Smooth muscle cell (in vitro differentiated cells): Measurements from ENCODE around the gene CRY1. TPM values are rescaled to one million over a fixed set of nuclear protein-coding genes. Genes with fewer than 3 reads are reported as not detected.
A peak's percentile ranks its signal among the peaks of the same experiment; 100 is the strongest.

Experiments
- DNase-seq: peaks from one replicate; lab custom pipeline; 2025; ENCODE audit not compliant: unreplicated experiment; lab: John Stamatoyannopoulos, UW
- H2AFZ ChIP-seq: fragments of 200-600 bp; sonication (generic); 2 replicates; pipeline ENCODE4 v1.6.0; 2016; ENCODE audit warnings: antibody characterized with exemption, low read depth, mild to moderate bottlenecking
- H3F3A ChIP-seq: fragments of 200-600 bp; sonication (generic); 2 replicates; pipeline ENCODE4 v1.6.0; 2017; ENCODE audit warnings: antibody characterized with exemption, low read depth
- H3K27ac ChIP-seq: fragments of 200-600 bp; sonication (generic); 2 replicates; pipeline ENCODE4 v1.5.1; 2016; ENCODE audit warnings: low read depth, mild to moderate bottlenecking
- H3K27me3 ChIP-seq: fragments of 200-600 bp; sonication (generic); 2 replicates; pipeline ENCODE4 v1.6.1; 2016; ENCODE audit warnings: low read depth, mild to moderate bottlenecking
- H3K36me3 ChIP-seq: fragments of 200-600 bp; sonication (generic); 2 replicates; pipeline ENCODE4 v1.5.1; 2016; ENCODE audit warnings: low read depth
- H3K4me1 ChIP-seq: fragments of 200-600 bp; sonication (generic); 2 replicates; pipeline ENCODE4 v1.5.1; 2016; ENCODE audit warnings: low read depth
- H3K4me2 ChIP-seq: fragments of 200-600 bp; sonication (generic); 2 replicates; pipeline ENCODE4 v1.6.0; 2016; ENCODE audit warnings: mild to moderate bottlenecking
- H3K4me3 ChIP-seq: fragments of 200-600 bp; sonication (generic); 2 replicates; pipeline ENCODE4 v1.5.1; 2016; ENCODE audit warnings: mild to moderate bottlenecking
- H3K79me2 ChIP-seq: fragments of 200-600 bp; sonication (generic); 2 replicates; pipeline ENCODE4 v1.6.0; 2016; ENCODE audit warnings: low read depth, mild to moderate bottlenecking
- H3K9ac ChIP-seq: fragments of 200-600 bp; sonication (generic); 2 replicates; pipeline ENCODE4 v1.6.0; 2016; ENCODE audit warnings: low read depth
- H3K9me3 ChIP-seq: fragments of 200-600 bp; sonication (generic); replicated peaks from 2 replicates; pipeline ENCODE4 v1.5.1; 2016; ENCODE audit warnings: low read depth
- H4K20me1 ChIP-seq: fragments of 200-600 bp; sonication (generic); 2 replicates; pipeline ENCODE4 v1.6.0; 2016; ENCODE audit warnings: low read depth
- CTCF ChIP-seq: fragments of 200-600 bp; sonication (generic); IDR thresholded peaks from 2 replicates; pipeline ENCODE4 v1.5.1; 2017; ENCODE audit warnings: borderline replicate concordance, mild to moderate bottlenecking, antibody characterized with exemption; ENCODE audit not compliant: insufficient read depth, poor library complexity, severe bottlenecking
- WGBS: methylation state at CpG from one replicate; pipeline ENCODE4 v1.1.7; 2016; ENCODE audit warnings: low lambda C conversion rate; 5-methylcytosine and 5-hydroxymethylcytosine counted together
- polyA plus RNA-seq: library from polyadenylated mRNA; unstranded; fragments of >200 nt; fragmentation: Nextera tagmentation; extraction: Ambion mirVana; gene quantifications from 2 replicates; pipeline ENCODE4 v1.2.1, GENCODE V29; 2016
- total RNA-seq: library from RNA; depleted of rRNA; stranded (reverse); fragments of >200 nt; gene quantifications from 2 replicates; pipeline ENCODE4 v1.2.3, GENCODE V29; 2014

Gene CRY1
- total RNA-seq = 28.2 and 30.6 TPM in 2 replicates
- polyA plus RNA-seq = 19.9 and 26.0 TPM in 2 replicates

- H3K9ac ChIP-seq = peak within 1 kb of the TSS; percentile 100
- H3K9me3 ChIP-seq = no peaks in the 10 kb centered on the region
- H2AFZ ChIP-seq = peak within 1 kb of the TSS; percentile 95
- peak within 1 kb of the TSS; percentile 100 for H3K27ac ChIP-seq
- peaks cover 39% of the 10 kb centered on the region for H4K20me1 ChIP-seq
- peak within 1 kb of the TSS; percentile 90 for H3K4me2 ChIP-seq
- peaks cover 32% of the 10 kb centered on the region for H3K79me2 ChIP-seq
- 1% methylated on average over 70 of the region's 74 CpGs for WGBS
- peaks cover 7% of the 10 kb centered on the region for H3F3A ChIP-seq
- peak within 1 kb of the TSS; percentile 92 for H3K4me3 ChIP-seq
- TF ChIP-seq CTCF = no peak
- no peaks in the 10 kb centered on the region for H3K36me3 ChIP-seq
- H3K27me3 ChIP-seq = no peaks in the 10 kb centered on the region
- peak; percentile 99 for DNase-seq
- H3K4me1 ChIP-seq = peaks cover 8% of the 10 kb centered on the region
Measured at GRCh38 chr12:107093417-107094182, at the start of gene CRY1. Gene CRY1, minus strand, starts transcription at chr12:107093549. Its CDS starts 588 bp downstream, at chr12:107092961.

GRCh38 chr12:107139787-107140186, 46.4 kb upstream of the CRY1 start:
- no peak overlapping the region for H2AFZ ChIP-seq
- 95% methylated on average over 1 of the region's 1 CpG for WGBS
- H3K27me3 ChIP-seq = no peaks in the 10 kb centered on the region
- no peak overlapping the region for H3K4me2 ChIP-seq
- no peaks in the 10 kb centered on the region for H3K9me3 ChIP-seq
- H3K79me2 ChIP-seq = no peaks in the 10 kb centered on the region
- no peaks in the 10 kb centered on the region for H4K20me1 ChIP-seq
- H3F3A ChIP-seq = no peaks in the 10 kb centered on the region
- H3K36me3 ChIP-seq = no peaks in the 10 kb centered on the region
- TF ChIP-seq CTCF = no peak
- H3K27ac ChIP-seq = no peak overlapping the region
- H3K9ac ChIP-seq = no peak overlapping the region
- H3K4me3 ChIP-seq = no peak overlapping the region
- DNase-seq = no peak
- no peaks in the 10 kb centered on the region for H3K4me1 ChIP-seq

GRCh38 chr12:107138990-107139389, 45.6 kb upstream of the CRY1 start:
- Histone ChIP-seq H2AFZ (no peak overlapping the region), H3K4me1 (no peaks in the 10 kb centered on the region), H4K20me1 (no peaks in the 10 kb centered on the region), H3K27me3 (no peaks in the 10 kb centered on the region), H3K79me2 (no peaks in the 10 kb centered on the region), H3K36me3 (no peaks in the 10 kb centered on the region), H3K9ac (no peak overlapping the region), H3F3A (no peaks in the 10 kb centered on the region), H3K9me3 (no peaks in the 10 kb centered on the region), H3K27ac (no peak overlapping the region), H3K4me2 (no peak overlapping the region), H3K4me3 (no peak overlapping the region)
- WGBS = 88% methylated on average over 3 of the region's 3 CpGs
- no peak for TF ChIP-seq CTCF
- no peak for DNase-seq

- H3K36me3 ChIP-seq = no peaks in the 10 kb centered on the region
- no peak for TF ChIP-seq CTCF
- H3K9ac ChIP-seq = no peak overlapping the region
- H4K20me1 ChIP-seq = no peaks in the 10 kb centered on the region
- H3K4me3 ChIP-seq = no peak overlapping the region
- 87% methylated on average over 2 of the region's 2 CpGs for WGBS
- no peak overlapping the region for H3K4me2 ChIP-seq
- no peaks in the 10 kb centered on the region for H3K9me3 ChIP-seq
- no peaks in the 10 kb centered on the region for H3F3A ChIP-seq
- no peak overlapping the region for H3K27ac ChIP-seq
- H3K4me1 ChIP-seq = no peaks in the 10 kb centered on the region
- no peaks in the 10 kb centered on the region for H3K27me3 ChIP-seq
- no peaks in the 10 kb centered on the region for H3K79me2 ChIP-seq
- DNase-seq = no peak
- no peak overlapping the region for H2AFZ ChIP-seq
Measured at GRCh38 chr12:107135177-107135576, 41.8 kb upstream of the CRY1 start.
